C4-2B (cell line): ENCODE data around the gene SERP2.

ENCODE experiments used
- CTCF ChIP-seq: fragments of 450-650 bp; conservative IDR thresholded peaks from 2 replicates; pipeline ENCODE4 v1.5.1; 2017; ENCODE audit warnings: mild to moderate bottlenecking
- ZFX ChIP-seq: fragments of 450-650 bp; IDR thresholded peaks from 2 replicates; pipeline ENCODE4 v1.6.1; 2017

GRCh38 chr13:44395976-44396694 is 22.5 kb downstream of the SERP2 start:
- no peak for TF ChIP-seq CTCF
- TF ChIP-seq ZFX = no peak
